NCI-H1436 (cell line): ENCODE results near the gene HEBP1.

Source experiments
- DNase-seq: peaks from one replicate; lab custom pipeline; 2025; lab: John Stamatoyannopoulos, UW

The HEBP1 gene

DNA sequence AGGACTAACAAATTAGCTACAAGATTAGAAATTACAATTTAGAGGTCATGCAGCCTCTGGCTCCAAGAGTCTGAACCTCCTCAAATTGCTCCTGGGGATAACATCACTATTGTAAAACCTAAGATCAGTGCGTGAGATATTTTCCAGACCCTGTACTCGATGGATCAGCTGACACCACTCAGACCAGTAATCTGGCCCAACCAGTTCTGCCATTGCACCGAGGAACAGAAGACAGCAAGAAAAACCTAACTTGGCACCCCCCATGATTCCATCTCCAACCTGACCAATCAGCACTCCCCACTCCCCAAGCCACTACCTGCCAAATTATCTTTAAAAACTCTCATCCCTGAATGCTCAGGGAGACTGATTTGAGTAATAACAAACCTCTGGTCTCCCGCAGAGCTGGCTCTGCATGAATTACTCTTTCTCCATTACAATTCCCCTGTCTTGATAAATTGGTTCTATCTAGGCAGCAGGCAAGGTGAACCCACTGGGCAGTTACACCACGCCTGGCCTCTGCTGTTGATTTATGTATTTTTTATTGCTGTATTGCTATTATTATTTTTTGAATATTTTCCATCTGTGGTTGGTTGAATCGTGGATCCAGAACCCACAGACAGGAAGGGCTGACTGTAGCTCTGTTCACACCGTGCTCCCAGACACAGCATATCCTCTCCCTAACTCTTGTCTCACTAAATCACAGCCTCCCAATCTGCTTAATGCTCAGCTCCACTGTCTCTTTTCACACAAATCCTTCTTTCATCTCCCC, 9.2 kb downstream of the HEBP1 start:
- DNase-seq: no peak

- DNase-seq: no peak
Measured at GRCh38 chr12:12987421-12987820, 12.6 kb downstream of the HEBP1 start.

GRCh38 chr12:12986775-12987331, 13.2 kb downstream of the HEBP1 start:
- DNase-seq: no peak

- no peak for DNase-seq
Measured at GRCh38 chr12:12985817-12986408, 14.2 kb downstream of the HEBP1 start.

DNA sequence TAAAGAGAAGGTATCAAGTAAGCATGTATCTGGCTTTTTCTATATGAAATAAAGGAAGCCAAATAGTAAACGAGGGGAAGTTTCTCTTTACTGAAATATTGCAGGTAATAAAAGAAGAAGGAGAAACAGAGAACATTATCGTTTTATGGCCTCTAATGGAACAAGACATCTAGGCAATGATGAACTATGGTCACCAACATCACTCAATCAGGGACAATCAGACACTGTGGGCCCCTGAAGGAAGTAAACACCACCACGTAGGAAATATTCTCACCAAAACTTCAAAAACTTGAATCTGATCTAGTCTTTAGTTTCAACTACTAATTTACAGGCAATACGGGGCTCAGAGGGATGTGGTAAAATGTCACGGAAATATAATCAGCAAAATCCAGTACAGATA, 15.9 kb downstream of the HEBP1 start:
- DNase-seq: no peak

DNA sequence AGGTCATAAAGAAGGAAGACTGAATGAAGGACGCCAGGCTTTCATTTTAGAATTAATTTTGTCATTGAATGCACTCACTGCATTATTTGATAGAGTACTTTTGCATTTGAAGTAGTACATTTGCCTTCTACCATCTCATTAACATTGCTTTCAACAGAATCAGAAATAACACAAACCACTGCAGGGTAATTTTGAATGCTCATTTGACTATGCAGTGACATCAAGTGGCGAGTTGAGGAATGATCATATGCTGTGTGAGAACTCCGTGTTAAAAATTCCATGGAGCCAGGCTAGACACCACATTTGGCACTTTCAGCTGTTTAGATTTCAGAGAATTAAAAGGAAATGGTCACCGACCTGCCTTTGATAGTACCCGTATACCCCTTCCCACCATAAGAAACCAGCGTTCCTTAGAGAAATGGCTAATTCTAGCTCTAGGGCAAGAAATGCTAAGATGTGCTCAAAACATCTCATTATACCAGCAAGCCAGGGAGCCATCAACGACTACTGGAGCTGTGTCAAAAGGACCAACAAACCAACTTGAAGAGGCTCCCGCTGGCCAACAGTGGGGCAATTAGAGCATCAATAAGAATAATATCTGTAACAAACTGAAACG, 16.5 kb downstream of the HEBP1 start:
- peak; percentile 12 for DNase-seq

DNA sequence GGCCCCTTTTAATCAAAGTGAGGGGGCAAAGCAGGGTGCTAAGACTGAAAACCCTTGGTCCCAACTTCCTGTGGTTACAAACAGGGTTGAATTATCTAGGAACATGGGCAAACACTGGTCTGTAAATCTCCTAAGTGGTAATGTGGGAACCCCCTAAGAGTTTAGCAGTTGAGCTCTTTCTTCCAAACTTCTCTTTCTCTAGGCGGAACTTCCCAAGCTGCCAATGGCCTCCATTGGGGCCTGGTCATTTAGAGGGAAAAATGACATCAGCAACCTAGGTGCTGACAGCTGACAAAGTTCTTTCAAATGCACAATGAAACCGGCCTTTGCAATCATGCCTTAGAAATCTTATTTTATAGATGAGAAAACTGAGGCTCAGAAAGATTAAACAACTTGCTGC, 17.7 kb downstream of the HEBP1 start:
- DNase-seq: no peak

GRCh38 chr12:12979731-12980259, 20.3 kb downstream of the HEBP1 start:
- DNase-seq: no peak

DNA sequence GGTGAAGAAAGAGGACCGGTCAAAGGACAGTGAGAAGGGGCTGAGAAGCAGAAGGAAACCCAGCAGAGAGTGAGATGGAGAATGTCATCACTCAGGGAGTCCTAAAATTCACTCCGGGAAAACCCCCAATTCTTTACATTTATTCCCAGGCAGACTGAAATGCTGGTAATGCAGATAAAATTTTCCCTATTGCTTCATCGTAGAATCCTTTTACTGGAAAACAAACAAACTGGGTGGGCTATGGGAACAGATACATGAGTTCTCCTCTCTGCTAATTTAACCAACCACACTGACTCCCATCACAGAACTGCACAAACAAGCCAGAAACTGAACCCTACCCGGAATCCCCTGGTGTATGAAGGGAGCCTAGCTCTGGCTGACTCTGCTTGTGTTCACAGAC, 20.9 kb downstream of the HEBP1 start:
- DNase-seq: no peak

GRCh38 chr12:12977231-12977630, 22.8 kb downstream of the HEBP1 start:
- no peak for DNase-seq

DNA sequence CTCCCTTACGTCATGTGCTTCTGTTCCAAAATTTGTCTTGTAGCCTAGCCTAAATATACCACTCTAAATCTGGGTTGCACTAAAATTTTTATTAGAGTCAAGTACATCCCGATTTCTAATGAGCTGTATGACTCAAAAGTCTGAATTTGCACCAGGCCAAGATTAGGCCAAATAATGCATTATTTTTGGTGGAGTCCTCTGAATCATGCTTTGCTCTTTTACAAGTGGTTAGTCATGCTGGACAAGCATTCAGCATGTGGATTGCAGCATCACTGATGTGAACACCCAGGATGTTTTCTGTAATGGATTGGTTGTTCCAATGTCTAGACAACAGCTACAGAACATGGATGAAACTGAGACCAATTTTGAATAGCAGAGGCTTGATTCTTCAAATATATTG, 23.7 kb downstream of the HEBP1 start:
- DNase-seq: no peak

DNA sequence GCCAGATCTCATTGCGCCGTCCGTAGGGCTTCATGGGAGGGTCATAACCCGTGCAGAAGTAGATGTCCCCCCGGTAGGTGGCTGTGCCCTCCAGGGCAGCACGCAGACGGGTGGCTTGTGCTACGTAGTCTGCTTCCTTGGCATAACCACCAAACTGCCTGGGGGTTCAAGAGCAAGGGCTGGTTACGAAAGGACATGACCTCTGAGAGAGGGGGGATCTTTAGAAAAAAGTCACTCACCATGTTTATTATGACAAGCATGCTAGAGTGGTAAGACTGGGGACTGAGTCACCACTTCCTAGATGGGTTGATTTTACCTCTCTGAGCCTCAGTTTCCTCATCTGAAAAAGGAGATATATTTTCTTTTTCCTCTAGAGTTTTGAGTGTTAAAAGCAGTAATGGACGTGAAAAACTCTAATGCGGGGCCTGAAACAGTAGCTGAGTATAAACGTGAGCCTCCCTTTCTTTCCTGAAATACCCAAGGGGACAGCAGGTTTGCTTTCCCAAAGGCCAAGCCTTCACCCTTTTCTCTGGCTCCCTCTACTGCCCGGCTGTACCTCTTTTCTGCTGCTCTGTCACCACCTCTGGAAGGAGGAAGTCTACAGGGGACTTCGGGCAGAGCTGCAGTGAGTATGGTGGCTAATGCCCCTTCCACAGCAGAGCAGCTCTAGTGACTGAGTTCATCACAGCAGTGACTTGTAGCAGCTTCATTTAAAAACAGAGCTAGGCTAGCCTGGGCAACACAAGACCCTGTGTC, 24.6 kb downstream of the HEBP1 start:
- DNase-seq: no peak

- no peak for DNase-seq
Measured at GRCh38 chr12:12974211-12974610, 25.9 kb downstream of the HEBP1 start.

GRCh38 chr12:12973019-12973418, 27.0 kb downstream of the HEBP1 start:
- no peak for DNase-seq

GRCh38 chr12:12965836-12966235, 34.2 kb downstream of the HEBP1 start:
- DNase-seq: no peak

- no peak for DNase-seq
Measured at GRCh38 chr12:12964255-12964654, 35.8 kb downstream of the HEBP1 start.

- DNase-seq: no peak
Measured at GRCh38 chr12:12960639-12961209, 39.3 kb downstream of the HEBP1 start.

- DNase-seq: no peak
Measured at GRCh38 chr12:12958886-12959285, 41.2 kb downstream of the HEBP1 start.

GRCh38 chr12:12954878-12955625, 45.0 kb downstream of the HEBP1 start:
- no peak for DNase-seq

DNA sequence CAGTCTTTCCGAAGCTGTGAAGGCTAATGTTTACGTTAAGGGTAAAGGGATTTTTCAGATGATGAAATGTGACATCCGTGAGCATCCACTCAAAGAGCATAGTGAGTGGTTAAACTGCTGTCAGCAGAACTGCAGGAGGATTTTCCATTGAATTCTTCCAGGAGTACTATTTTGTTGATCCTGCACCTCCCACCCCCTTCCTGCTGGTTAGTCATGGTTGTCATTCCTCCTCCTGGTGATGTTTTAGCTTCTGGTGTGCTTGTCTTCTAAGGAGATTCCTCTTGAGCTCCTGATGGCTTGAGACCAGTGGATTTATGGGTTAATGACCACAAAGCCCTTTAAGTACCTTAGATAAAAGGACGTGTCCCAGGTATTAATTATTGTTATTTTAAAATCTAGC, 45.7 kb downstream of the HEBP1 start:
- no peak for DNase-seq

- no peak for DNase-seq
Measured at GRCh38 chr12:12952036-12952435, 48.0 kb downstream of the HEBP1 start, which contains the start of gene GPRC5D. TSS of gene GPRC5D (minus strand) at chr12:12952170. CDS start at chr12:12950384, 1,786 bp downstream.
